ENCODE data around the gene NPTX1. TPM values are rescaled to one million over a fixed set of nuclear protein-coding genes. Genes with fewer than 3 reads are reported as not detected.
A peak's percentile ranks its signal among the peaks of the same experiment; 100 is the strongest.

Gene NPTX1
- total and polyA plus RNA-seq, 3 donors from 2014 or later, result 1.7 to 3.8 (median 3.7) TPM

DNA sequence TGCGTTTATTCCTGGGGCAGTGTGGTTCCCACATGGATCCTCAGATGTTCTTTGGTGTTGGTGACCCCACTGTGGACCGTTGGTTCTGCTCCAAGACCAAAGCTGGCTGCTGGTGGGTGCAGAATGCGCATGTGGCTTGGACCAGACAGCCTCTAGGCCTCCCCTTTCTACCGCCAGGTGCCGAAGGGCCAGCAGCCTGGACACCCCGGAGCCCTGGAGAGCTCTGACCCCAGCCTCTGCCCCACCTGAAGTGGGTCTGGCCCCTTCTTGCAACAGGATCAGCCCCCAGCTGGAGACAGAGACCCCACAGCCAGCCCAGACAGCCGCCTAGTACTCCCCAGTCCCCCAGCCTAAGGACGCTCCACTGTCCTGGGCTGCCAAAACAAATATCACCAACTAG lies 18.4 kb downstream of the NPTX1 start:
- no peaks in the 10 kb centered on the region for H3K27me3 ChIP-seq
- no peaks in the 10 kb centered on the region for H3K36me3 ChIP-seq (ENCODE audit: low read depth, missing control alignments)
- DNase-seq, result no peak
- intact Hi-C loops (cut with DNase I; ENCODE audit: low total_unique reads), result no loop called here
- H3K4me1 ChIP-seq, result peaks cover 29% of the 10 kb centered on the region
- no peaks in the 10 kb centered on the region for H3K9me3 ChIP-seq
- TF ChIP-seq, protein P1, sequence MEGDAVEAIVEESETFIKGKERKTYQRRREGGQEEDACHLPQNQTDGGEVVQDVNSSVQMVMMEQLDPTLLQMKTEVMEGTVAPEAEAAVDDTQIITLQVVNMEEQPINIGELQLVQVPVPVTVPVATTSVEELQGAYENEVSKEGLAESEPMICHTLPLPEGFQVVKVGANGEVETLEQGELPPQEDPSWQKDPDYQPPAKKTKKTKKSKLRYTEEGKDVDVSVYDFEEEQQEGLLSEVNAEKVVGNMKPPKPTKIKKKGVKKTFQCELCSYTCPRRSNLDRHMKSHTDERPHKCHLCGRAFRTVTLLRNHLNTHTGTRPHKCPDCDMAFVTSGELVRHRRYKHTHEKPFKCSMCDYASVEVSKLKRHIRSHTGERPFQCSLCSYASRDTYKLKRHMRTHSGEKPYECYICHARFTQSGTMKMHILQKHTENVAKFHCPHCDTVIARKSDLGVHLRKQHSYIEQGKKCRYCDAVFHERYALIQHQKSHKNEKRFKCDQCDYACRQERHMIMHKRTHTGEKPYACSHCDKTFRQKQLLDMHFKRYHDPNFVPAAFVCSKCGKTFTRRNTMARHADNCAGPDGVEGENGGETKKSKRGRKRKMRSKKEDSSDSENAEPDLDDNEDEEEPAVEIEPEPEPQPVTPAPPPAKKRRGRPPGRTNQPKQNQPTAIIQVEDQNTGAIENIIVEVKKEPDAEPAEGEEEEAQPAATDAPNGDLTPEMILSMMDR (IDR thresholded peaks at IDR 0.05), result no peak
- no peak for TF ChIP-seq POLR2A (IDR thresholded peaks at IDR 0.05)
- 75 to 98% methylated on average over 5 to 8 of the region's 8 CpGs for WGBS, 2 donors
- no peak overlapping the region for H3K27ac ChIP-seq
- no peak overlapping the region for H3K4me3 ChIP-seq

DNA sequence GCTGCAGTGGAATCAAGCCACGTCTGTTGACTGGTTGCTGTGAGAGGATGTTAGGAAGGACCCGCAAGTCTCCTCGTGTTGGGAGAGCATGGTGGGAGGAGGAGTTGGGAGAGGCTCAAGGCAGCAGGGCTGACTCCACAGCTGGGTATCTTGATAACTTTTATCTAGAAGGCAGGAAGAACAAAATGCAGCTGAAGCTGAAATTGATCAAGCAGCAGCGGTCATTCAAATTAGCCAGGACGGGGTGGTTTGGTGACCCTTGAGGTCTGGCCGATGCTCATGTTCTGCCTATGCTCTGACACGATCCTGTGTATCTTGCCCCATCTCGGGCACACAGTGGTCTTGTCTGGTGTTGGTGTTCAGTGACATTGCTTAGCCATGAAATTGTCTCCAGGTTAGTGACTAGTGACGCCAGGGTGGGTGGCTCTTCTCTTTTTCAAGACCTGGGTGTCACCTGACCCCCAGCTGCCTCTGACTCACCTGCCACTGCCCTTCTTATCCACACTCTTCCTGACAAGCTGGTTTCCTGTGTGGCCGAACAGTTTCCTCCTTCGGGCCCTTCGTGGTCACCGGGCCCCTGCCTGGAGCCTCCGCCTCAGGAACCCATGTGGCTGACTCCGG lies 19.1 kb downstream of the NPTX1 start:
- intact Hi-C loops (cut with DNase I; ENCODE audit: low total_unique reads), result no loop called here
- peak overlapping the region in 1 of 2 donors; percentile 14 for H3K27ac ChIP-seq
- no peak overlapping the region for H3K4me3 ChIP-seq
- 60 to 66% methylated on average over 14 to 15 of the region's 15 CpGs for WGBS, 2 donors
- no peak for TF ChIP-seq POLR2A (IDR thresholded peaks at IDR 0.05)
- TF ChIP-seq, protein P1 (IDR thresholded peaks at IDR 0.05), result no peak
- no peaks in the 10 kb centered on the region for H3K9me3 ChIP-seq
- peaks cover 29% of the 10 kb centered on the region for H3K4me1 ChIP-seq
- no peaks in the 10 kb centered on the region for H3K36me3 ChIP-seq (ENCODE audit: low read depth, missing control alignments)
- no peak for DNase-seq
- no peaks in the 10 kb centered on the region for H3K27me3 ChIP-seq

DNA sequence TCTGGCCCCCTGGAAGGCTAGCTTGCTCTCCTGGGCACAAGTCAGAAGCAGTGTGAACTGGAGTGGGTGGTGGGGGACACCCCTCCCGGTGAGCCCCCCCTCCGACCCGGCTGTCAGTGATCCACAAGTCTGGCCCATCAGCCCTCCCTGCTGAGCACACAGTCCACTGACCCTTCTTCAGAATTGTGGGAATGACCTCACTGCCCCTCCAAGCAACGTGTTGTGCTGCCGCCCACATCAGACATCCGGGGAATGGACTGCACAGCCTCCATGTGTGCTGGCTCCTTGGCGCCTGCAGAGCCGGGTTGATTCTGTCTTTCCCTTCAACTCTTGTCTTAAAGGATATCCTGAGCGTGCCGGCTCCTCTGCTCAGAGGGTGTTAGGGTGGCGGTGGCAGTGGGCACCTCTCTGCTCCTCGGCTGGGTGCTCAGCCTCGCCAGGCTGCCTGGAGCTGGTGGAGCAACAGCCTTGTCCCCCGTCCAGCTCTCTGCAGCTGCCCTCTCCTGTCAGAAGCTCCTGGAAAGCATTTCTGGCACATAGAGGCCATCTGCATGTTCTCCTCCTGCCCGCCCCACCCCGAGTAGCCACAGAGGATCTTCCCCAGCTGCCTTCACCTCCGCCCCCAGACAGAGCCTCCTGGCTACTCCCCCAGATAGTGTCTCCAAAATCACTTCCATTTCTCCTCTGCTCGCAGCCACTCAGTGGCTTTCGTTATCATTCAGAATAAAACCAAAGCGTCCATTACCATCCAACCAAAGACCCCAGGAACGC lies 19.8 kb downstream of the NPTX1 start:
- H3K27me3 ChIP-seq, result no peaks in the 10 kb centered on the region
- H3K4me3 ChIP-seq, result no peak overlapping the region
- no peaks in the 10 kb centered on the region for H3K9me3 ChIP-seq
- DNase-seq, result peak; percentile 67
- intact Hi-C loops (cut with DNase I; ENCODE audit: low total_unique reads), result no loop called here
- peak overlapping the region in 1 of 2 donors; percentile 98 for H3K27ac ChIP-seq
- H3K4me1 ChIP-seq, result peaks cover 29% of the 10 kb centered on the region
- WGBS, 2 donors, result 26 to 28% methylated on average over 12 to 21 of the region's 21 CpGs
- H3K36me3 ChIP-seq (ENCODE audit: low read depth, missing control alignments), result no peaks in the 10 kb centered on the region
- no peak for TF ChIP-seq POLR2A (IDR thresholded peaks at IDR 0.05)
- TF ChIP-seq, protein P1 (IDR thresholded peaks at IDR 0.05), result no peak

DNA sequence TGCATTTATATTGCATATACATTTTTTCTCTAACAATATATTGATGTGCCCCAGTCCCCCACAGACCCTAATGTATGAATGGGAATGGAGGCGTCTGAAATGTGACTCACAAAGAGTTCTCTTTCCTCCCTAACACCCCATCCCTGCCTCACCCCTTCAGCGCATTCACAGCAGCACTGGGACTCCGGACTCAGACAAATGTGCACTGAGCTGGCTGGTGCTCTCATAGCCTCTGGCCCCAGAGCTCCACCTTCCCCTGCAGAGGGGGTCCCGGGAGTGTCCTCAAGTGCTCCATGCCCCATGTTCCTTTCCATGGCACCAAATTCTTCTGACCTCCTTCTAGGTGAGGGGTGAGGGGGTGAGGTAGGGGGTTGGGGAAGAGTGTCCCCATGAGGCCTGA lies 20.6 kb downstream of the NPTX1 start:
- Histone ChIP-seq H3K4me1 (peaks cover 29% of the 10 kb centered on the region), H3K27me3 (no peaks in the 10 kb centered on the region), H3K9me3 (no peaks in the 10 kb centered on the region), H3K36me3 (ENCODE audit: low read depth, missing control alignments) (no peaks in the 10 kb centered on the region), H3K27ac (peak overlapping the region in 1 of 2 donors; percentile 98), H3K4me3 (no peak overlapping the region)
- no peak for DNase-seq
- 17 to 43% methylated on average over 4 of the region's 4 CpGs for WGBS, 2 donors
- intact Hi-C loops (cut with DNase I; ENCODE audit: low total_unique reads), result no loop called here
- TF ChIP-seq POLR2A (IDR thresholded peaks at IDR 0.05), result no peak
- TF ChIP-seq, protein P1 (IDR thresholded peaks at IDR 0.05), result no peak
